GM13976 (cell line): Measurements from ENCODE around the gene HSFY2.
"Not testable (repeated sequence)": the region's sequence is repeated elsewhere in the genome, so short reads cannot be mapped to it uniquely, and the experiment has no call there.

Source experiments
- DNase-seq: peaks from one replicate; pipeline ENCODE4 v3.0.0; 2012; ENCODE audit warnings: low spot score
- in situ Hi-C: fragments of 300-500 bp; cut with MboI; formaldehyde crosslinking; loops from one replicate; pipeline ENCODE4 v1.12.0; 2022; ENCODE audit warnings: low sequenced_read_pairs, mixed read lengths, inconsistent platforms; ENCODE audit not compliant: unreplicated experiment

HSFY2 gene

GRCh38 chrY:18773635-18774034 lies at the start of gene HSFY2:
Gene HSFY2 (minus strand): TSS chrY:18773735. CDS start chrY:18773618, 117 bp downstream.
- in situ Hi-C loops, DNase-seq: not testable (repeated sequence)

GRCh38 chrY:18815751-18816150 lies 42.2 kb upstream of the HSFY2 start:
- in situ Hi-C loops = not testable (repeated sequence)

DNA sequence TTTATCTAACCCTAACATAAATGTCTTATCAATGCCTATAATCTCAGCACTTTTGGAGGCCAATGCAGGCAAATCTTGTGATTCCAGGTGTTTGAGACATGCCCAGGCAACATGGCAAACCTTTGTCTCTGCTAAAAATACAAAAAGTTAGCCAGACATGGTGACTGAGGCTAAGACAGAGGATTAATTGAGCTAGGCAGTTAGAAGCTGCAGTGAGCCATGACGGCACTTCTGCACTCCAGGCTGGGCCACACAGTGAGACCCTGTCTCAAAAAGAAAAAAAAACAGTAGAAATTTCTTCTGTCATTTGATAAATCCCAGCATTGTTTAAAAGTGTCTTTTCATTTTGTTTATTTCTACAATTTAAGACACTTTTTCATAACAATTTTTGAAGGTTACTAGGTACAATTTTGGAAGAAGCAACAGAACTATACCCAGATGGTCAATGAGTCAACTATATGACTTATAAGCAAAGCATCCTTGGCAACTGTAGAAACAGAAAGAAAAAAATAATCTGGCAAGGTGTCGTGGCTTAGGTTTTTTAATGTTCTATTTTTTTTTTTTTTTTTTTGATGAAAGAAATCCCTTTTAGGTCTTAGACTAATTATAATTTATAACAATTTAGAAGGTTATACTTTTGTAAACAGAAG lies 15.3 kb upstream of the HSFY2 start:
- in situ Hi-C loops, DNase-seq: not testable (repeated sequence)

More at GRCh38 chrY:18815751-18816150, 42.2 kb upstream of the HSFY2 start:
- DNase-seq = not testable (repeated sequence)

- in situ Hi-C loops, DNase-seq: not testable (repeated sequence)
Measured at GRCh38 chrY:18754077-18754476, 19.5 kb downstream of the HSFY2 start.

DNA sequence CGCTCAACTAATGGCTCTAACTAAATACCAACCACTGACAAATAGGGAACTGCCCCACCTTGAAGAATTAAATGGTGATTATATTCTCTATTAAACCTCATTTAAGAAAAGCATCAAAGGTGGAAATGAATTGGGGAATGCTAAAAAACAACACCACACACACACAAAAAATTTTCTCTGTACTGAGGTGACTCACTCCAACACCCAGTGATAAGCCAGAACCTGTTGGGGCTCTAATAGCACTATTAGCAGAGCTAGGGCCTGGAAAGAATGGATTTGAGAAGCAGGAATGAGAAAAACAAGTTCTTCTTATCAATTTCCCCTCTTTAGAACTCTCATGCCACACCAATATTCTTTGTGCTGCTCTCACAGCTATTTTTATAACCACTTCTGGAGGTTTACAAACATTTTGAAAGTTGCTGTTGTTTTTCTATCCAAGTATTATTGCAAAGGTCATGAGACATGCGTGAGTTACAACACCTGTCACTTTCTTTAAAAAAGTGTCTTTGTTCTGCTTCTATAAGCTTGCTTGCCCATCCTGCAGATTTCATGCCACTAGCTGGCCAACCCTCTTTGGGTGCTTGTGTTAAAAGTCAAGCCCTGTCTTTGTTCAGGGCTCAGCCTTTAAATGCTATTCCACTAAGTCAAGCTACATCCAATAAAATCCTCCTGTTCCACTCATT lies 20.3 kb downstream of the HSFY2 start:
- not testable (repeated sequence) for DNase-seq

GRCh38 chrY:18723714-18724113 lies 49.8 kb downstream of the HSFY2 start:
- DNase-seq, in situ Hi-C loops: not testable (repeated sequence)

More for the DNA sequence above, 20.3 kb downstream of the HSFY2 start:
- in situ Hi-C loops = not testable (repeated sequence)
